A549 (cell line): Measurements from ENCODE around the gene NHEJ1. TPM values are rescaled to one million over a fixed set of nuclear protein-coding genes. Genes with fewer than 3 reads are reported as not detected.

ENCODE experiments used
- ATAC-seq, 2 experiments: fragments of 200-7000 bp in 1 of 2; fragments of >200 bp in 1 of 2; cut with Nextera tagmentation in 1 of 2; cut with Tn5 transposase in 1 of 2; 3 replicates each; pipeline versions ENCODE4 v1.8.0 to v1.9.1; 2018 to 2020; ENCODE audit warnings: mild to moderate bottlenecking in 1 of 2, moderate library complexity in 1 of 2
- CTCF ChIA-PET: fragments of 300-600 bp; sonication (Branson Sonifier 250); formaldehyde crosslinking; extraction: SDS; loops from one replicate; lab custom pipeline; 2021; ENCODE audit warnings: antibody characterized with exemption, inconsistent platforms; lab: Yijun Ruan, JAX
- POLR2A ChIA-PET: fragments of 350-600 bp; formaldehyde crosslinking; extraction: SDS; loops from one replicate; lab custom pipeline; 2021; ENCODE audit warnings: antibody characterized with exemption, inconsistent platforms; lab: Yijun Ruan, JAX
- DNase-seq, 2 experiments: peaks; one replicate each; pipeline versions ENCODE4 v3.0.0 to v3.0.0-alpha.2; 2011 to 2016; ENCODE audit warnings: low read depth in 1 of 2, low spot score in 1 of 2
- FAIRE-seq: peaks from 2 replicates; lab custom pipeline; 2011; peaks lifted over from hg19 to GRCh38; lab: Jason Lieb, UNC
- H3K27ac ChIP-seq, 2 experiments: fragments of >200 bp; sonication (Bioruptor Twin); formaldehyde crosslinking; 3 replicates each; pipeline ENCODE4 v1.5.1; 2016 to 2017
- H3K4me1 ChIP-seq: fragments of >200 bp; sonication (Bioruptor Twin); formaldehyde crosslinking; 3 replicates; pipeline ENCODE4 v1.6.1; 2016
- H3K4me2 ChIP-seq: fragments of >200 bp; sonication (Bioruptor Twin); formaldehyde crosslinking; 3 replicates; pipeline ENCODE4 v1.6.1; 2016
- H3K4me3 ChIP-seq: fragments of >200 bp; sonication (Bioruptor Twin); formaldehyde crosslinking; 3 replicates; pipeline ENCODE4 v1.5.1; 2016
- H3K9me3 ChIP-seq: fragments of >200 bp; sonication (Bioruptor Twin); formaldehyde crosslinking; 3 replicates; pipeline ENCODE4 v1.6.1; 2016
- CEBPB ChIP-seq, 2 experiments: fragments of >200 bp in 1 of 2; sonication (Bioruptor Twin) in 1 of 2; formaldehyde crosslinking in 1 of 2; IDR thresholded peaks; 2 replicates each; pipeline ENCODE4 v1.6.1; 2012 to 2016
- CHD2 ChIP-seq: fragments of 150-350 bp; IDR thresholded peaks from 2 replicates; pipeline ENCODE4 v1.6.1; 2014; ENCODE audit warnings: low read length; ENCODE audit not compliant: partially characterized antibody
- CHD4 ChIP-seq: fragments of 200-600 bp; sonication (generic); IDR thresholded peaks from 2 replicates; pipeline ENCODE4 v1.6.1; 2016; ENCODE audit warnings: antibody characterized with exemption, mild to moderate bottlenecking, borderline replicate concordance
- CTCF ChIP-seq: fragments of >200 bp; sonication (Bioruptor Twin); formaldehyde crosslinking; IDR thresholded peaks from 3 replicates; pipeline ENCODE4 v1.5.1; 2016
- EHF ChIP-seq: fragments of 250-450 bp; sonication (Bioruptor Pico); IDR thresholded peaks from 2 replicates; pipeline ENCODE4 v1.5.0; 2020; ENCODE audit warnings: mild to moderate bottlenecking
- EHMT2 ChIP-seq: fragments of 200-600 bp; sonication (generic); IDR thresholded peaks from 2 replicates; pipeline ENCODE4 v1.6.1; 2016; ENCODE audit warnings: antibody characterized with exemption, low read depth, mild to moderate bottlenecking, moderate library complexity
- FOSL2 ChIP-seq, 2 experiments: fragments of 450-650 bp in 1 of 2; fragments of >200 bp in 1 of 2; sonication (Bioruptor Twin) in 1 of 2; formaldehyde crosslinking; IDR thresholded peaks; 2 replicates each; pipeline versions ENCODE4 v1.5.0 to v1.6.1; 2016 to 2020; ENCODE audit warnings: mild to moderate bottlenecking in 1 of 2, moderate library complexity in 1 of 2
- GATA3 ChIP-seq: IDR thresholded peaks from 2 replicates; pipeline ENCODE4 v1.6.1; 2012; ENCODE audit warnings: borderline replicate concordance
- HDAC2 ChIP-seq: fragments of 200-600 bp; sonication (generic); IDR thresholded peaks from 2 replicates; pipeline ENCODE4 v1.6.1; 2016
- HOXA7 ChIP-seq: fragments of 250-450 bp; sonication (Bioruptor Pico); IDR thresholded peaks from 2 replicates; pipeline ENCODE4 v1.5.0; 2020; ENCODE audit warnings: mild to moderate bottlenecking, moderate library complexity
- HOXB13 ChIP-seq: fragments of 250-450 bp; sonication (Bioruptor Pico); IDR thresholded peaks from 2 replicates; pipeline ENCODE4 v1.5.0; 2020; ENCODE audit warnings: low read depth, mild to moderate bottlenecking, moderate library complexity
- JUNB ChIP-seq: fragments of >200 bp; sonication (Bioruptor Twin); formaldehyde crosslinking; IDR thresholded peaks from 2 replicates; pipeline ENCODE4 v1.6.1; 2016
- MAFK ChIP-seq: fragments of 450-650 bp; IDR thresholded peaks from 2 replicates; pipeline ENCODE4 v1.6.1; 2014; ENCODE audit not compliant: partially characterized antibody
- PBX3 ChIP-seq: IDR thresholded peaks from 2 replicates; pipeline ENCODE4 v1.6.1; 2012
- POLR2AphosphoS2 ChIP-seq: conservative IDR thresholded peaks from 2 replicates; pipeline ENCODE4 v1.6.1; 2012; ENCODE audit warnings: low read length, improper control_type of control experiment, inconsistent platforms
- RAD21 ChIP-seq, 2 experiments: fragments of >200 bp in 1 of 2; sonication (Bioruptor Twin) in 1 of 2; formaldehyde crosslinking in 1 of 2; IDR thresholded peaks in 1 of 2; conservative IDR thresholded peaks in 1 of 2; 2 replicates in 1 of 2; 3 replicates in 1 of 2; pipeline ENCODE4 v1.6.1; 2012 to 2018; ENCODE audit warnings: inconsistent platforms in 1 of 2
- USF2 ChIP-seq: fragments of 450-650 bp; IDR thresholded peaks from 2 replicates; pipeline ENCODE4 v1.6.1; 2014; ENCODE audit warnings: antibody characterized with exemption
- ZC3H11A ChIP-seq: fragments of 450-650 bp; IDR thresholded peaks from 2 replicates; pipeline ENCODE4 v1.6.1; 2014; ENCODE audit warnings: antibody characterized with exemption, mild to moderate bottlenecking
- WGBS: methylation state at CpG from one replicate; pipeline ENCODE4 v1.1.6; 2017; ENCODE audit errors: missing lambda C conversion rate; 5-methylcytosine and 5-hydroxymethylcytosine counted together
- polyA plus RNA-seq, 4 experiments: library from polyadenylated mRNA; depleted of rRNA in 3 of 4; stranded (reverse); fragments of >200 nt; fragmentation: RNase III in 1 of 4; extraction: RNeasy Plus Mini Kit Qiagen cat#74134 plus additional on column Dnase treatment in 1 of 4; gene quantifications; 2 replicates in 3 of 4; 3 replicates in 1 of 4; pipeline ENCODE4 v1.2.3, GENCODE V29; 2011 to 2017

The NHEJ1 gene
- polyA plus RNA-seq, 2 of the 4 experiments (the other 2 are of a cell fraction) = 18.5 to 31.8 TPM

- TF ChIP-seq CHD4 (no peak), CHD2 (no peak), MAFK (no peak), PBX3 (no peak), RAD21 (conservative IDR thresholded peaks at IDR 0.05 in 1 of 2, IDR thresholded peaks at IDR 0.05 in 1 of 2) (no peak)
Measured at GRCh38 chr2:219038600-219038999, 122.0 kb downstream of the NHEJ1 start (continued).

- H3K4me2 ChIP-seq = no peak overlapping the region
- ChIA-PET CTCF (interaction anchor here (0.6 to 14.1 kb wide), 10 partner anchors 9 to 162 kb away, joined by 3 to 149 read pairs (median 7); partner anchors contain the start of gene SLC23A3), POLR2A (no interaction called here)
- TF ChIP-seq CEBPB (IDR thresholded peaks at IDR 0.05) = no peak
- TF ChIP-seq CHD4 = no peak
- TF ChIP-seq MAFK = no peak
- TF ChIP-seq JUNB = no peak
- TF ChIP-seq HOXA7 (CRISPR knock-in tag) = no peak
- no peak for TF ChIP-seq HDAC2
- no peak for TF ChIP-seq ZC3H11A
- TF ChIP-seq CTCF = no peak
- no peak overlapping the region for H3K27ac ChIP-seq
- 3% methylated on average over 7 of the region's 8 CpGs for WGBS
- no peak for DNase-seq
- no peak for FAIRE-seq
- H3K4me3 ChIP-seq = no peak overlapping the region
- H3K9me3 ChIP-seq = no peaks in the 10 kb centered on the region
- ATAC-seq = no peak; a peak in 1 of 6 replicates
- H3K4me1 ChIP-seq = peaks cover 3% of the 10 kb centered on the region; the same call in 1 of the 3 replicates
Measured at GRCh38 chr2:219037783-219038499, 122.7 kb downstream of the NHEJ1 start.

- TF ChIP-seq HOXB13 (CRISPR knock-in tag) = no peak
- TF ChIP-seq EHMT2 = no peak
- TF ChIP-seq FOSL2 (IDR thresholded peaks at IDR 0.05) = no peak
- no peak for TF ChIP-seq FOSL2 (CRISPR knock-in tag; IDR thresholded peaks at IDR 0.05)
- no peak for TF ChIP-seq EHF (CRISPR knock-in tag)
- TF ChIP-seq MAFK = no peak
- TF ChIP-seq GATA3 = no peak
- TF ChIP-seq USF2 = no peak
- no peak for TF ChIP-seq POLR2AphosphoS2
- no peak for TF ChIP-seq CHD2
- 88% methylated on average over 2 of the region's 2 CpGs for WGBS
- Histone ChIP-seq H3K4me3 (no peak overlapping the region), H3K27ac (no peak overlapping the region), H3K9me3 (no peaks in the 10 kb centered on the region), H3K4me2 (no peak overlapping the region), H3K4me1 (no peaks in the 10 kb centered on the region)
- ChIA-PET POLR2A (no interaction called here), CTCF (interaction anchor here (0.9 to 2.9 kb wide), 5 partner anchors 22 to 119 kb away, joined by 3 to 11 read pairs (median 5); no protein-coding TSS in a partner anchor)
- FAIRE-seq (no peak), DNase-seq (no peak), ATAC-seq (peak in 1 of 2 experiments; percentile 18; a peak in 1 of 6 replicates)
Measured at GRCh38 chr2:219035942-219036341, 124.7 kb downstream of the NHEJ1 start.
